GM12892 (cell line): ENCODE data around the gene DDX51.
A peak's percentile ranks its signal among the peaks of the same experiment; 100 is the strongest.
"Not testable (repeated sequence)": the region's sequence is repeated elsewhere in the genome, so short reads cannot be mapped to it uniquely, and the experiment has no call there.

Experiments
- DNase-seq: peaks from one replicate; pipeline ENCODE4 v3.0.0; 2011; ENCODE audit not compliant: insufficient read length
- FAIRE-seq: peaks from 2 replicates; lab custom pipeline; 2011; peaks lifted over from hg19 to GRCh38; lab: Jason Lieb, UNC
- POLR2A ChIP-seq: IDR thresholded peaks from 2 replicates; pipeline ENCODE4 v1.6.1; 2011; ENCODE audit warnings: low read depth, low read length, control low read depth
- POLR2AphosphoS5 ChIP-seq: IDR thresholded peaks from 2 replicates; pipeline ENCODE4 v1.6.1; 2011; ENCODE audit warnings: low read depth, low read length, control low read depth
- TAF1 ChIP-seq: IDR thresholded peaks from 2 replicates; pipeline ENCODE4 v1.6.1; 2011; ENCODE audit warnings: low read depth, mild to moderate bottlenecking, control low read depth, low read length, borderline replicate concordance

The DDX51 gene

GRCh38 chr12:132154941-132155770 lies 11.0 kb upstream of the DDX51 start:
- peak; percentile 83 for FAIRE-seq
- TF ChIP-seq POLR2AphosphoS5 (no peak), POLR2A (no peak), TAF1 (no peak)

GRCh38 chr12:132154341-132154761 lies 10.2 kb upstream of the DDX51 start:
- no peak for FAIRE-seq
- TF ChIP-seq POLR2AphosphoS5 (no peak), TAF1 (no peak), POLR2A (no peak)
- no peak for DNase-seq

More at GRCh38 chr12:132154941-132155770, 11.0 kb upstream of the DDX51 start:
- no peak for DNase-seq

- TF ChIP-seq POLR2AphosphoS5 (no peak), TAF1 (no peak), POLR2A (no peak)
- DNase-seq (peak; percentile 91), FAIRE-seq (no peak)
Measured at GRCh38 chr12:132153501-132154340, 9.6 kb upstream of the DDX51 start.

- TF ChIP-seq POLR2AphosphoS5 (no peak; the same call in 1 of the 2 replicates), TAF1 (no peak), POLR2A (no peak)
- no peak for DNase-seq
- FAIRE-seq: no peak
Measured at GRCh38 chr12:132152953-132153352, 8.8 kb upstream of the DDX51 start.

- TF ChIP-seq TAF1 (no peak), POLR2AphosphoS5 (no peak), POLR2A (no peak)
- DNase-seq (peak; percentile 27), FAIRE-seq (no peak)
Measured at GRCh38 chr12:132152411-132152821, 8.3 kb upstream of the DDX51 start.

GRCh38 chr12:132151766-132152410 lies 7.8 kb upstream of the DDX51 start:
- TF ChIP-seq TAF1: no peak
- no peak for TF ChIP-seq POLR2AphosphoS5
- no peak for TF ChIP-seq POLR2A
- peak; percentile 23 for DNase-seq
- FAIRE-seq: no peak

- FAIRE-seq (no peak), DNase-seq (no peak)
- no peak for TF ChIP-seq POLR2A
- no peak for TF ChIP-seq TAF1
- TF ChIP-seq POLR2AphosphoS5: no peak
Measured at GRCh38 chr12:132151145-132151765, 7.1 kb upstream of the DDX51 start.

GRCh38 chr12:132150780-132151144 lies 6.6 kb upstream of the DDX51 start:
- FAIRE-seq (no peak), DNase-seq (no peak)
- TF ChIP-seq TAF1 (no peak), POLR2A (no peak), POLR2AphosphoS5 (no peak)

- not testable (repeated sequence) for FAIRE-seq, DNase-seq
Measured at GRCh38 chr12:132149526-132149925, 5.4 kb upstream of the DDX51 start.

- DNase-seq (no peak), FAIRE-seq (no peak)
- TF ChIP-seq POLR2AphosphoS5: no peak
- no peak for TF ChIP-seq POLR2A
- no peak for TF ChIP-seq TAF1
Measured at GRCh38 chr12:132148368-132149045, 4.4 kb upstream of the DDX51 start.
